Smooth muscle cell (in vitro differentiated cells): Measurements from ENCODE around the gene THG1L. TPM values are rescaled to one million over a fixed set of nuclear protein-coding genes. Genes with fewer than 3 reads are reported as not detected.
"Not testable (repeated sequence)": the region's sequence is repeated elsewhere in the genome, so short reads cannot be mapped to it uniquely, and the experiment has no call there.

Source experiments
- DNase-seq: peaks from one replicate; lab custom pipeline; 2025; ENCODE audit not compliant: unreplicated experiment; lab: John Stamatoyannopoulos, UW
- H2AFZ ChIP-seq: fragments of 200-600 bp; sonication (generic); 2 replicates; pipeline ENCODE4 v1.6.0; 2016; ENCODE audit warnings: antibody characterized with exemption, low read depth, mild to moderate bottlenecking
- H3F3A ChIP-seq: fragments of 200-600 bp; sonication (generic); 2 replicates; pipeline ENCODE4 v1.6.0; 2017; ENCODE audit warnings: antibody characterized with exemption, low read depth
- H3K27ac ChIP-seq: fragments of 200-600 bp; sonication (generic); 2 replicates; pipeline ENCODE4 v1.5.1; 2016; ENCODE audit warnings: low read depth, mild to moderate bottlenecking
- H3K27me3 ChIP-seq: fragments of 200-600 bp; sonication (generic); 2 replicates; pipeline ENCODE4 v1.6.1; 2016; ENCODE audit warnings: low read depth, mild to moderate bottlenecking
- H3K36me3 ChIP-seq: fragments of 200-600 bp; sonication (generic); 2 replicates; pipeline ENCODE4 v1.5.1; 2016; ENCODE audit warnings: low read depth
- H3K4me1 ChIP-seq: fragments of 200-600 bp; sonication (generic); 2 replicates; pipeline ENCODE4 v1.5.1; 2016; ENCODE audit warnings: low read depth
- H3K4me2 ChIP-seq: fragments of 200-600 bp; sonication (generic); 2 replicates; pipeline ENCODE4 v1.6.0; 2016; ENCODE audit warnings: mild to moderate bottlenecking
- H3K4me3 ChIP-seq: fragments of 200-600 bp; sonication (generic); 2 replicates; pipeline ENCODE4 v1.5.1; 2016; ENCODE audit warnings: mild to moderate bottlenecking
- H3K79me2 ChIP-seq: fragments of 200-600 bp; sonication (generic); 2 replicates; pipeline ENCODE4 v1.6.0; 2016; ENCODE audit warnings: low read depth, mild to moderate bottlenecking
- H3K9ac ChIP-seq: fragments of 200-600 bp; sonication (generic); 2 replicates; pipeline ENCODE4 v1.6.0; 2016; ENCODE audit warnings: low read depth
- H3K9me3 ChIP-seq: fragments of 200-600 bp; sonication (generic); replicated peaks from 2 replicates; pipeline ENCODE4 v1.5.1; 2016; ENCODE audit warnings: low read depth
- H4K20me1 ChIP-seq: fragments of 200-600 bp; sonication (generic); 2 replicates; pipeline ENCODE4 v1.6.0; 2016; ENCODE audit warnings: low read depth
- CTCF ChIP-seq: fragments of 200-600 bp; sonication (generic); IDR thresholded peaks from 2 replicates; pipeline ENCODE4 v1.5.1; 2017; ENCODE audit warnings: borderline replicate concordance, mild to moderate bottlenecking, antibody characterized with exemption; ENCODE audit not compliant: insufficient read depth, poor library complexity, severe bottlenecking
- WGBS: methylation state at CpG from one replicate; pipeline ENCODE4 v1.1.7; 2016; ENCODE audit warnings: low lambda C conversion rate; 5-methylcytosine and 5-hydroxymethylcytosine counted together
- polyA plus RNA-seq: library from polyadenylated mRNA; unstranded; fragments of >200 nt; fragmentation: Nextera tagmentation; extraction: Ambion mirVana; gene quantifications from 2 replicates; pipeline ENCODE4 v1.2.1, GENCODE V29; 2016
- total RNA-seq: library from RNA; depleted of rRNA; stranded (reverse); fragments of >200 nt; gene quantifications from 2 replicates; pipeline ENCODE4 v1.2.3, GENCODE V29; 2014

The THG1L gene
- total and polyA plus RNA-seq, 2 experiments from 2014 or later: 4.4 to 6.5 TPM

- no peaks in the 10 kb centered on the region for H4K20me1 ChIP-seq
- H3K9me3 ChIP-seq: no peaks in the 10 kb centered on the region
- no peak for TF ChIP-seq CTCF
- no peaks in the 10 kb centered on the region for H3K36me3 ChIP-seq
- no peak overlapping the region for H2AFZ ChIP-seq
- H3K9ac ChIP-seq: no peak overlapping the region
- H3K27ac ChIP-seq: no peak overlapping the region
- WGBS: 97% methylated on average over 28 of the region's 52 CpGs
- H3K79me2 ChIP-seq: no peaks in the 10 kb centered on the region
- H3F3A ChIP-seq: no peaks in the 10 kb centered on the region
- DNase-seq: no peak
- no peak overlapping the region for H3K4me3 ChIP-seq
- no peak overlapping the region for H3K4me2 ChIP-seq
- no peaks in the 10 kb centered on the region for H3K4me1 ChIP-seq
- H3K27me3 ChIP-seq: no peaks in the 10 kb centered on the region
Observed at GRCh38 chr5:157689942-157690689, 41.1 kb upstream of the THG1L start.

GRCh38 chr5:157690690-157691433, 40.4 kb upstream of the THG1L start:
- no peak overlapping the region for H3K9ac ChIP-seq
- 96% methylated on average over 47 of the region's 53 CpGs for WGBS
- H3K4me1 ChIP-seq: no peaks in the 10 kb centered on the region
- no peak overlapping the region for H2AFZ ChIP-seq
- H3K36me3 ChIP-seq: no peaks in the 10 kb centered on the region
- H3K27me3 ChIP-seq: no peaks in the 10 kb centered on the region
- no peaks in the 10 kb centered on the region for H3K9me3 ChIP-seq
- no peaks in the 10 kb centered on the region for H3K79me2 ChIP-seq
- no peaks in the 10 kb centered on the region for H4K20me1 ChIP-seq
- no peak overlapping the region for H3K4me2 ChIP-seq
- TF ChIP-seq CTCF: no peak
- no peak overlapping the region for H3K4me3 ChIP-seq
- no peaks in the 10 kb centered on the region for H3F3A ChIP-seq
- H3K27ac ChIP-seq: no peak overlapping the region
- no peak for DNase-seq

- H3K4me1 ChIP-seq, H3K4me3 ChIP-seq, H3K9me3 ChIP-seq, DNase-seq, H3K79me2 ChIP-seq, H4K20me1 ChIP-seq, H3K27ac ChIP-seq, H3K36me3 ChIP-seq, H3K4me2 ChIP-seq, H3K9ac ChIP-seq, H3K27me3 ChIP-seq, H3F3A ChIP-seq, H2AFZ ChIP-seq: not testable (repeated sequence)
- WGBS: 94% methylated on average over 25 of the region's 25 CpGs
Observed at GRCh38 chr5:157693816-157694215, 37.4 kb upstream of the THG1L start.

GRCh38 chr5:157696154-157696553, 35.1 kb upstream of the THG1L start:
- WGBS: 88% methylated on average over 3 of the region's 3 CpGs
- H3K27me3 ChIP-seq, H3K4me3 ChIP-seq, H4K20me1 ChIP-seq, H3K27ac ChIP-seq, H3K4me1 ChIP-seq, H2AFZ ChIP-seq, H3K9ac ChIP-seq, H3K4me2 ChIP-seq, H3K9me3 ChIP-seq, H3F3A ChIP-seq, H3K36me3 ChIP-seq, DNase-seq, H3K79me2 ChIP-seq: not testable (repeated sequence)

GRCh38 chr5:157698674-157699073, 32.5 kb upstream of the THG1L start:
- H3K4me1 ChIP-seq, H3K4me3 ChIP-seq, H2AFZ ChIP-seq, DNase-seq, H4K20me1 ChIP-seq, H3K79me2 ChIP-seq, H3K9ac ChIP-seq, H3K36me3 ChIP-seq, H3K9me3 ChIP-seq, H3K27ac ChIP-seq, H3K4me2 ChIP-seq, H3F3A ChIP-seq, H3K27me3 ChIP-seq: not testable (repeated sequence)
- 85% methylated on average over 4 of the region's 4 CpGs for WGBS
